Nephron progenitor cell (in vitro differentiated cells): Measurements from ENCODE around the gene PAOX.

Experiments
- DNase-seq: peaks from one replicate; pipeline ENCODE4 v3.0.0; 2021
- H3K27ac Mint-ChIP-seq: 2 replicates; pipeline ENCODE4 v1.8.0; 2021; ENCODE audit warnings: mild to moderate bottlenecking, moderate library complexity, mixed read lengths
- H3K27me3 Mint-ChIP-seq: 2 replicates; pipeline ENCODE4 v1.8.0; 2021; ENCODE audit warnings: mild to moderate bottlenecking, low read depth, mixed read lengths; ENCODE audit not compliant: poor library complexity
- H3K36me3 Mint-ChIP-seq: 2 replicates; pipeline ENCODE4 v1.8.0; 2021; ENCODE audit warnings: low read depth, mixed read lengths
- H3K4me1 Mint-ChIP-seq: 2 replicates; pipeline ENCODE4 v1.8.0; 2021; ENCODE audit warnings: mixed read lengths
- H3K4me3 Mint-ChIP-seq: 2 replicates; pipeline ENCODE4 v1.8.0; 2021; ENCODE audit warnings: mild to moderate bottlenecking, moderate library complexity, mixed read lengths
- H3K9me3 Mint-ChIP-seq: 2 replicates; pipeline ENCODE4 v1.8.0; 2021; ENCODE audit warnings: mild to moderate bottlenecking, moderate library complexity, mixed read lengths
- TF ChIP-seq, protein P1 (sequence below): fragments of 200-600 bp; sonication (generic); IDR thresholded peaks from 2 replicates; pipeline ENCODE4 v1.5.0; 2021; ENCODE audit warnings: antibody characterized with exemption

The PAOX gene

DNA sequence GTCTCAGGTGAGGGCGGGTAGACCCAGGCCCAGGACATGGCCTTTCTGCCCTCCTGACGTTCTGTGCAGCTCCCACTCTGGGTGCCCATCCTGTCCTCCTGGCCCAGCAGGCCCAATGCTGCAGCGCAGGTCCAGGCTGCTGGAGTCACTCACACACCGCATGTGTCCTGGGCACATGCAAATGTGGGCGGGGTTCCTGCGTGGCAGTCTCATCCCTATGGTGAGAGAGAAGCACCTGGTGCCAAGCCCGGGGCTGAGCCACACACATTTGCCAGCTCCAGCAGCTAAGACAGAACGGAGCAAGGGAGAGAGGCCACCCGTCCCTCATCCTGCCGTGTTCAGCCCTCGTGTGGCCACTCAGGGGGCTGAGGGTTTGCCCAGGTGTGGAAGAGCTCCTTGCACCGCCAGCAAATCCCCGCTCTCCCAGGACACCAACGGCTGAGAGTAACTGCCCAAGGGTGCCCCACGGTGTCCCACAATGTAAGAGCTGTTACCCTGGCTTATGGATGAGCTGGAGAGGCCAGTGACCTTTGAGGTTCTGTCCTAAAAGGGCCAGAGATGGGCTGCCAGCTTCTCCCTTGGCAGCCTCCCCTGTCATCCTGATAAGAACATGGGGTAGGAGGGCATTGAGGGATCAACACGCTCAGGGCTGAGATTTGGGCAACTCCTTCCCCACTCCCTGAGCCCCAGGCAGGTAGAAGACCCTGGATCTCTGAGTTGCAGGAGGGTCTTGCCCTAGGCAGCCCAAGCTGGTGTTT, 25.7 kb upstream of the PAOX start:
- no peaks in the 10 kb centered on the region for H3K9me3 Mint-ChIP-seq
- TF ChIP-seq, protein P1, sequence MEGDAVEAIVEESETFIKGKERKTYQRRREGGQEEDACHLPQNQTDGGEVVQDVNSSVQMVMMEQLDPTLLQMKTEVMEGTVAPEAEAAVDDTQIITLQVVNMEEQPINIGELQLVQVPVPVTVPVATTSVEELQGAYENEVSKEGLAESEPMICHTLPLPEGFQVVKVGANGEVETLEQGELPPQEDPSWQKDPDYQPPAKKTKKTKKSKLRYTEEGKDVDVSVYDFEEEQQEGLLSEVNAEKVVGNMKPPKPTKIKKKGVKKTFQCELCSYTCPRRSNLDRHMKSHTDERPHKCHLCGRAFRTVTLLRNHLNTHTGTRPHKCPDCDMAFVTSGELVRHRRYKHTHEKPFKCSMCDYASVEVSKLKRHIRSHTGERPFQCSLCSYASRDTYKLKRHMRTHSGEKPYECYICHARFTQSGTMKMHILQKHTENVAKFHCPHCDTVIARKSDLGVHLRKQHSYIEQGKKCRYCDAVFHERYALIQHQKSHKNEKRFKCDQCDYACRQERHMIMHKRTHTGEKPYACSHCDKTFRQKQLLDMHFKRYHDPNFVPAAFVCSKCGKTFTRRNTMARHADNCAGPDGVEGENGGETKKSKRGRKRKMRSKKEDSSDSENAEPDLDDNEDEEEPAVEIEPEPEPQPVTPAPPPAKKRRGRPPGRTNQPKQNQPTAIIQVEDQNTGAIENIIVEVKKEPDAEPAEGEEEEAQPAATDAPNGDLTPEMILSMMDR: no peak
- H3K4me1 Mint-ChIP-seq: peaks cover 6% of the 10 kb centered on the region
- no peaks in the 10 kb centered on the region for H3K27me3 Mint-ChIP-seq
- H3K36me3 Mint-ChIP-seq: no peaks in the 10 kb centered on the region
- no peak overlapping the region for H3K27ac Mint-ChIP-seq
- H3K4me3 Mint-ChIP-seq: no peak overlapping the region
- DNase-seq: no peak

DNA sequence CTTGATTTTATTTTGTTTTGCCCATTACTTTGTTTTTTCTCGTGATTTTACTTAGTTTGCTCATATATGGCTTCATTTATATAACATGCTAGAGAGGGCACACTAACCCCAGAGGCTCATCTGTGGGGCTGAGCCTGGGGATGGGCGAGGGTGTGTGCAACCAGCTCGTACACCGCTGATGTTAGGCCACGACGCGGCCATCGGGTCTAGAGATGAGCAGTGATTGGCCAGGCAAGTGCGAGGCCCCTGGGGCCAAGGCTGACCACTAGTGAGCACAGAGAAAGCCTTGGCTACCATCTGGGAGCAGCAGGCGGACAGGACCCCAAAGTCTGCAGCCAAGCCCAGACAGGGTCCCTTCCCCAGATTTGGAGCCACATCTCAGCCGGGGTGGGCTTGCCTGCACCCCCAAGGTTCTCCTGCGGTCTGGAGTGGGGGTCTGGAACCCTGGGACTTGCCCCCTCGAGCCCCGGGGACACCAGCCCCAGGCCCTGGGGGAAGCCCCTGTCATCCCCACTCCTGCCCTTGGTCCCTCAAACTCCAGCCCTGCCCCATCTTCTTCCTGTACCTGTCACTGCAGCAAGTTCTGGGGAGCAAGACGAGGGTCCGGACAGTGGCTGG, 25.0 kb upstream of the PAOX start:
- no peak overlapping the region for H3K27ac Mint-ChIP-seq
- H3K9me3 Mint-ChIP-seq: no peaks in the 10 kb centered on the region
- no peaks in the 10 kb centered on the region for H3K27me3 Mint-ChIP-seq
- no peaks in the 10 kb centered on the region for H3K36me3 Mint-ChIP-seq
- no peak overlapping the region for H3K4me3 Mint-ChIP-seq
- TF ChIP-seq, protein P1: no peak
- no peak for DNase-seq
- H3K4me1 Mint-ChIP-seq: peaks cover 3% of the 10 kb centered on the region

DNA sequence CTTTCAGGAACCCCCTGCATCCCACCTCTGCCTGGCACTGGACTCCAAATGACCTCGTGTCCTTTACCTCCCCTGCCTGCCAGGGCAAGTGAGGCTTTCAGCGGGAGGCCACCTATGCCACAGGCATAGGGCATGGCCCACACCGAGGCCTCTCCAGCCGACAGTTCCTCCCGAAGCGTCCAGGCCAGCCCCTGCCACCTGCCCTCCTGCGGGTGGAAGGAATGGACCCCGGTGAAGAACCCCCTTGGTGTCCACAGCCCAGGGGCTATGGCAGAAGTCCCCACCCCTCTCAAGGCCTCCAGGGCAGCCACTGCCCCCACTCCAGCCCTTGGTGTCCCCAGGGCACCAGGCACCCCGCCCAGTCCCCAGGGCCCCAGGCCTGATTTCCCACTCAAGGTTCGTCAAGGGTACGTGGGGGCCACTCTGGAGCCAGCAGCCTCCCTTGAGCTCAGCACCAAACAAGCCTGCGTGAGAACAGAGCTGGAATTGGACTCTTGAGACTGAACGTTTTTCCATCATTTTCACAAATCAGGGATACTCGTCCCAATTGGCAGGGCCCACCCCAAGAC, 24.3 kb upstream of the PAOX start:
- Mint-ChIP-seq H3K4me1 (no peaks in the 10 kb centered on the region), H3K9me3 (no peaks in the 10 kb centered on the region), H3K27me3 (no peaks in the 10 kb centered on the region), H3K36me3 (no peaks in the 10 kb centered on the region), H3K4me3 (no peak overlapping the region), H3K27ac (no peak overlapping the region)
- TF ChIP-seq, protein P1: no peak
- DNase-seq: no peak

DNA sequence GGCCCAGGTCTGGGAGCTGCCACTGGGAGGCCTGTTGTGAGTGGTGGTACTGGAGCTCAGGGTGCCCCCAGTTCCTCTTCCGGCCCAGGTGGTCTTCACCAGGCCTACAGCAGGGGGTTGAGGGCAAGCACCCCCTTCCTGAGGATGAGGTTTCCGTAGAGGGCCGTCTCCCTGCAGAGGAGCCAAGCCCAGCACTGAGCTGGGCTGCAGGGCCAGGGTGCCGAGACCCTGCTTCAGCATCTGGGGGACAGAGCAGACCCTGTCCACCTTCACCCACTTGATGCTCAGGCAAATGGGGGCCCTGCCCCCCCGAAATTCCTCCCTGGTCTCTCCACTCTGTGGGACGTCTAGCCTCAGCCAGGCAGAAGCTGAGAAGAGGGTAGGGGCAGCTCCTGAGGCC, 23.8 kb upstream of the PAOX start:
- H3K9me3 Mint-ChIP-seq: no peaks in the 10 kb centered on the region
- TF ChIP-seq, protein P1: no peak
- H3K4me3 Mint-ChIP-seq: no peak overlapping the region
- no peaks in the 10 kb centered on the region for H3K27me3 Mint-ChIP-seq
- H3K27ac Mint-ChIP-seq: no peak overlapping the region
- no peaks in the 10 kb centered on the region for H3K36me3 Mint-ChIP-seq
- DNase-seq: no peak
- H3K4me1 Mint-ChIP-seq: no peaks in the 10 kb centered on the region

DNA sequence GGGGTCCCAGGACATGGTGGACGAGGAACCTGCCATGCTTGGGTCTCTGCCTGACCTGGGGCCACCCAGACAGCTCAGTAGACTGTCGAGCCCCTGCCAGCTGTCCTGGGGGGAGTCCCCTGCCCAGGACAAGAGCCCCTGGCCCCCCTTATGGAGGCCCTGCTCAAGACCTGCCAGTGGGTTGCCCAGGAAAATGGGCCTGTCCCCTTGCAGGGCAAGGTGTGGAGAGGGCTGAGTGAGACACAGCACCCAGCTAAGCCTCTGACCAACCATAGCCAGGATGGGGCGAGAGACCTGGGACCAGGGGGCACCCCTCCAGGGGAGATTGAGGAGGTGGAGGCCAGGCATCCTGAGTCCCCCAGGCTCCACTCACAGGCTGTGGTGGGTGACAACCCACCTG, 23.1 kb upstream of the PAOX start:
- H3K4me1 Mint-ChIP-seq: no peaks in the 10 kb centered on the region
- no peak for DNase-seq
- TF ChIP-seq, protein P1: no peak
- H3K4me3 Mint-ChIP-seq: peak overlapping the region; percentile 64
- no peaks in the 10 kb centered on the region for H3K9me3 Mint-ChIP-seq
- no peaks in the 10 kb centered on the region for H3K27me3 Mint-ChIP-seq
- no peak overlapping the region for H3K27ac Mint-ChIP-seq
- no peaks in the 10 kb centered on the region for H3K36me3 Mint-ChIP-seq
